DMS153 treated with DMSO at 0.1 percent for 48 hours (cell line): ENCODE measurements around the gene ATRIP.
"Not testable (repeated sequence)": the region's sequence is repeated elsewhere in the genome, so short reads cannot be mapped to it uniquely, and the experiment has no call there.

Experiments
- DNase-seq: peaks from one replicate; lab custom pipeline; 2025; ENCODE audit not compliant: unreplicated experiment; lab: John Stamatoyannopoulos, UW

ATRIP gene

DNA sequence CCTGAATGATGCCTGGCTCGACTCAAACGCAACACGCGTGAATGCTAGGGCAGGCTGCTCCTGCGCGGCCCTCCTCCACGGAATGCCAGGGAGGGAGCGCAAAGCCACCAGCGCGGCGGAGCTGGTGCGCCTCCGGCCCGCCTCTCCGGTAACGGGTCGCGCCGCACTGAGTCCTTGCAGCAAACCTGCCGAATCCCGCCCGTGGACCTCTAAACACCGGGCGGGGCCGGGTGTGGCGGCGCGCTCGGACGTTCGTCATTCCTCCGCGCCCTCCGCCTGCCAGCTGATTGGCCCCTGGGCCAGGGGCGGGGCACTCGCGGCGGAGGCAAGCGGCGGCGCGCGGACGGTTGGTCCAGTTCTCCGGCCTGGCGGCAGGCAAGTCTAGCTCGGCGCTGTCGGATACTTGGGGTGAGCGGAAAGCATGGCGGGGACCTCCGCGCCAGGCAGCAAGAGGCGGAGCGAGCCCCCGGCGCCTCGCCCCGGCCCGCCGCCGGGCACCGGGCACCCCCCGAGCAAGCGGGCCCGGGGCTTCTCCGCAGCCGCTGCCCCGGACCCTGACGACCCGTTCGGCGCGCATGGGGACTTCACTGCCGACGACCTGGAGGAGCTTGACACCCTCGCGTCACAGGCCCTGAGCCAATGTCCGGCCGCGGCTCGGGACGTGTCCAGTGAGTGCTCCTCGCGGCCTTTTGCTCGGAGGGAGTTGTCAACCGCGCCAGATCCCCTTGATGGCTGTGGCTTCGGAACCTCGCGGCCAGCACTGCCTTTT, at the start of gene ATRIP:
ATRIP (plus strand) TSS at position 313 of the 769 bp plus-strand sequence; CDS start at position 422, 109 bp downstream.
- peak; percentile 4 for DNase-seq

- DNase-seq = no peak
These were observed 48.5 kb upstream of the ATRIP start for GRCh38 chr3:48397767-48398681.

- DNase-seq = no peak
These were observed 47.7 kb upstream of the ATRIP start for GRCh38 chr3:48398701-48399386.

DNA sequence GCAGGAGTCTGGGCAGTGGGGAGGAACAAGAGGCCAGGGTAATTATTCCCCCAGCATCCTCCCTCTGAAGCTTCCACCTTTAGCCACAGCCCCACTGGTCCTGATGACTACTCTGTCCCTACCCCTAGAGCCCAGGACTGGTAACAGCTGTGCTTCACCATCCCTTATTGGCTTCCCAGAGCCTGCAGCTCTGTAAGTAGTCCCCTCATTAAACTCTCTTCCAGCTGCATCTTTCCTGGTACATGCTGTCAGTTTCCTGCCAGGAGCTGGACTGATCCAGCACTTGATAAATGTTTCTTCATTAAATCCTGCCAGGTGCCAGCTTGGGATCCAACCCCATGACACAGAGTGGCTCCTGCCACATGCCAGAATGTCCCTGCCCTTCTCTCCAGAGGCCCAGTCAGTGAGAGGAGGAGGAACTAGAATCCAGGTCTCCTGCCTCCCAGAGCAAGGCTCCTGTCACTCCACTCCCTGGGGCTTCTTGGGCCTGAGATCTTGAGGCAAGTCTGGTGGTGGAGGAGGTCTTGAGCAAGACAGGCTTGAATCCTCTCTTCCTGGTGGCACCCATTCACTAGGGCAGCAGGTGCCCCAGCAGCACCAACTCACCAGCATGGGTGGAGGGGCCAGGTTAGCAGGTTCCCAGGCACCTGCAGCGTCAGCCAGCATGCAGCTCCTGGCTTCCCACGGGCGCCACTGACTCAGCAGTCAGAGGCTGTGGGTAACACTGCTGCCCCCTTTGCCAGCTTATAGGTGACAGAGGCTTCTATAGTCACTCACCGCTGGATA, 47.0 kb upstream of the ATRIP start:
- DNase-seq = no peak

DNA sequence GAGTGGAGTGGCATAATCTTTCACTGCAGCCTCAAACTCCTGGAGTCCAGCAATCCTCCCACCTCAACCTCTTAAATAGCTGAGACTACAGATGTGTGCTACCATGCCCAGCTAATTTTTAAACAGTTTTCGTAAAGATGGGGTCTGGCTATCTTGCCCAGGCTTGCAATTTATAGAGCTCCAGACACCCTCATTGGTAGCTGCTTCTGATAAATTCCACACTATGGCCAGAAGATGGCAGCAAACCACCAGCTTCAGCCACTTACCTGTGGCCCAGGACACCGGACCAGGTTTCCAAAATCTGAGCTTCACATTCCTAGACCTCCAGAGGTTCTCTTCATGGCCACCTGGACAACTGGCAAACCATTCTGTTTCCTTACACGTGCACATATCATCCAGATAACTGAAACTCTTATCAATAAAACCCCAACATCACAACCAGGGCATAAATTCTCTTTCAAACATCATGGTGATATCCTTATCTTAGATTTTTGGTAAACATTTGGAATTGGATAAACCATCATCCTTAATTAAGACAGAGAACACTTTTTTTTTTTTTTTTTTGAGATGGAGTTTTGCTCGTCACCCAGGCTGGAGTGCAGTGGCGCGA, 45.6 kb upstream of the ATRIP start:
- peak; percentile 2 for DNase-seq

DNA sequence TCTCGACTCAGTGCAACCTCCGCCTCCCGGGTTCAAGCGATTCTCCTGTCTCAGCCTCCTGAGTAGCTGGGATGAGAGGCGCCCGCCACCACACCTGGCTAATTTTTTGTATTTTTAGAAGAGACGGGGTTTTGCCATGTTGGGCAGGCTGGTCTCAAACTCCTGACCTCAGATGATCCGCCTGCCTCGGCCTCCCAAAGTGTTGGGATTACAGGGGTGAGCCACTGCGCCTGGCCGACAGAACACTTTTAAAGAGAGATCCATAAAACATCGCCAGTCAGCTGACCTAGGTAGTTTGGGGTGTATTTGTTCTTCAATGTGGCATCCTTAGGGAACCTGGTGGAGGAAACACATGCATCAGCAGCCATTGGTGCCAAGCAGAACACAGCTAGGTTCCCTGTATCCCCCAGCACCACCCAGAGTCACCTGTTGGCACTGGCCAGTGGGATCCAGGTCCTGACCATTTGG, 45.1 kb upstream of the ATRIP start:
- DNase-seq = not testable (repeated sequence)

GRCh38 chr3:48402281-48402732, 44.2 kb upstream of the ATRIP start:
- DNase-seq = no peak

DNA sequence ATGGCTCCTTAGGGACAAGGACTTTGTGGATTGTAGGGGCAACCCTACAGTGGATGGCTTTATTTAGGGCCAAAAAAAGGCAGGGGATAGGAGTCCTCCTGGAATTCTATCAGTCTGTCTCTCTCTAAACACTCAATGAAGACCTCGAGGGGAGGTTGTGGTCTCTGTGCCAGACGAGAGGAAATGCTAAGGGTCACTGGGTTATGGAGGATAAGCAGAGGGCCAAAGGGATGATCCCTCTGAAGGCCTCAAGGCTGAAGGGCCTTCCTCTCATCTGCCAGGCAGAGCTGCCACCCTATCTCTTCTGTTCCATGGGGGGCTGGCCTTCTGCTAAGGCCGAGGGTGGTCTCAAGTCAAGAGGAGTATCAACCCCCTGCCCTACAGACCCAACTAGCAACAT, 43.6 kb upstream of the ATRIP start:
- no peak for DNase-seq

DNA sequence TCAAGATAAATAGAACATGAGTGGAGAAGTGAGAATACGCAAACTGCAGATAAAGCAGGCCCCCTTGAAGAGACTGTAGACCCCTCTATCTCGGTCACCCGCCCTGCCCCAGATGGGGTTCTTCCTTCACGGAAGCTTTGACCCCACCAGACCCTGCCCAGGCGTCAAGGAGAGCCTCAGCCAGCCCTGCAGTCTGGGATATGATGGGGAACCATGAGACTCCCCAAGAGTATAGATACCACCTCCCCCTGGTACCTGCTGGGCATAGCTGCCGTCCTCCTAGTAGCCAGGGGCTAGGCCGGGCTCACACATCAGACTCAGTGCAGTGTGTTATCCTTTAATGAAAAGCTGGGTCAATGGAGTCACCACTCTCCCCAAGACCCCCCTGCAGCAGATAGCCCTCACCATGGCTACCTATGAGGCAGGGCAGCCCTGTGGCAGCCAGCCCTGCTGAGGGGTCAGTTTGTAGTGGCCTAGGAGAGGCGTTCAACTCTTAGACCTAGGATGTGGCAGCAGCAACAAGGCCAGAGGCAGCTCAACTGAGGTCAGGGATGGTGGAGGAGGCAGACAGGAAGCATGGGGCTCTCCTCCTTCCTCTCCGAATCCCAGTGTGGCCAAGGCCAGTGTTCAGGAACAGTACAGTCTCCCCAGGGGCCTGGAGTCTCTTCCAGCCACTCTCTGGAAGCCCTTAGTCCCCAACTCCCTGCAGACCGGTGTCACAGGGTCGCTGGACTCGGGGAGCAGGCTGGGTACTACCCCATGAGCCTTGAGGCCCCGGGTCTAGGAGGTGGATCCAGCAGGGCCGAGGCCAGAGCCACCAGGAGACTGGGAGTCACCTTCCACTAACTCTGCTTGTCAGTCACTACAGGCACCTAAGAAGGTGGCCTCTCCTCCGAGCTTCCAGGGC, 42.8 kb upstream of the ATRIP start:
- no peak for DNase-seq

- DNase-seq = no peak
These were observed 41.8 kb upstream of the ATRIP start for GRCh38 chr3:48404440-48405342.

- no peak for DNase-seq
These were observed 41.1 kb upstream of the ATRIP start for GRCh38 chr3:48405343-48405881.

DNA sequence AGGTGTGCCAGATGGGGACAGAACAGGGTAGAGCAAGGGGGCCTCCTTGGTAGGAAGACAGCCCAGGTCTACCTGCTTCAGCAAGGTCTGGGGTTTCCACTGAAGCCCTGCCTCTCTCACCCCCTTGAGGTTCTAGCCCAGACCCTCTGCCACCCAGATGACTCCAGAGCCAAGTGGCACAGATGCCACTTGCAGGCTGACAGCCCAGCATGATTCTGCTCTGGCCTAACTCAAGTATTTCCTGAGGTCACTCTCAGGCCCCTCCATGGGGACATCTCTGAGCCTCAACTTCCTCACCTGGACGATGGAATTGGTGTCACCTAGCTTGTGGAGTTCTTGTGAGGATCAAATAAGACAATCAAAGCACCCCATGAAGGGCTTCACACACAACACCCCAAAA, 40.6 kb upstream of the ATRIP start:
- no peak for DNase-seq

DNA sequence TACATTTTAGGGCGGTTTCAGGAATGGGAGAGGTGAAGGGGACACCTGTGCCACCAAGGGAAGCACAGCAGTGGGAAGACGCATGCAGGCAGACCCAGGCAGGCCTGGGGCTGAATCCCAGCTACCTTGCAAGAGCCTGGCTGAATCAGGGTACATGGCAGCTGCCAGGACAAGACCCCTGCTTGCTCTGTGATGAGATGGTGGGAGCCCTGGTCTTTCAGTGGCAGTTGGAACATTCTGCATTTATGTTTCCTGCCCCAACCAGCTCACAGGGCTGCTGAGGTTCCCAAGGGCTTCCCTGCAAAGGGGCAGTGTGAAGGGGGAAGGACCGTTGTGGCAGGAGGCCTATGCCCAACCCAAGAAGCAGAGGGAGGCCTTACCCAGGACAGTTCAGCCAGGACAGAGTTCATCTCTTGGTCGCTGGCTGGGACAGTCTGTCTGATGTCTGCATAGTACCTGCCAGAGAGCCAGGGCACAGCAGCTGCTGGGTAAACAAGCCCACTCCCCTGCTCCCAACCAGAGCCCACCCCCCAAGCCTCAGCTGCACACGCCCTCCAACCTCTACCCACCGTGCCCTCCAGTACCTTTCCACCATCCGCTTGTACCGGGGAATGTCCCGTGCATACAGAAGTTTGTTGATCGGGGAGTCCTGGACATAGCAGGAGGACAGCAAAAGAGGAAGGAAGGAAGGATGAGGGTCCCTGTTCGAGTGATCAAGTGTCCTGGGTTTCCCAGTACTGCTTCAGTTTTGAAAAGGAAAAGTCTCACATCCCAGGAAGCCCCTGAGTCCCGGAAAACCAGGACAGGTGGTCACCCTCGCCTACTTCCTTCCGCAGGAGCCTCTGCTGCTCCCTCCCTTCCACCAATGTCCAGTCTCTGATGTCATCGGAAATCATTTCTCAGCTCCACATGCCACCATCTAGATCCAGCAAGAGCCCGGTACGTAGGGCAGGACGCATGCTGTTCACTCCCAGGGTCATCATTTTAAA, 39.8 kb upstream of the ATRIP start:
- DNase-seq = no peak

GRCh38 chr3:48407542-48408099, 38.9 kb upstream of the ATRIP start:
- no peak for DNase-seq

DNA sequence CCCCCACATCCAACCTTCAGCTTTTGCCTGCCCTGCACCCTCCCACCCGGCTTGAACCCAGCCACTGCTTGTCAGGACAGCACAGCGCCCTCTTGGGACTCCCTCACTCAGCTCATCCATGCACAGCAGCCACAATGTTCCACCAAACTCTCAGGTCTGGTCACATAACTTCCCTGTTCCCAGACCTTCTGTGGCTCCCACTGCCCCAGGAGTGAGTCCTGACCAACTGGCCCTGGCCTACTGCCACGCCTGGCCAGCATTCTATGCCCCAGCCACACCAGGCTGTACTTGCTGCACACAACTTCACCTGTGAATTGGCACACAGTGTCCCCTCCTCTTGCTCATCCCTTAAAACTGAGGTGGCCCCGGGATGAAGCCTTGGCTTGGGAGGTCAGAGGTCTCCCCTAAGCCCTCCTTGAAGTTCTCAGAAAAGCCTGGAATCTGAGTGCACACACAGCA, 37.7 kb upstream of the ATRIP start:
- no peak for DNase-seq
